ENCODE results near the gene LBH. TPM values are rescaled to one million over a fixed set of nuclear protein-coding genes. Genes with fewer than 3 reads are reported as not detected.
A peak's percentile ranks its signal among the peaks of the same experiment; 100 is the strongest.

Gene LBH
- 9.7 TPM for polyA plus RNA-seq (2013)

DNA sequence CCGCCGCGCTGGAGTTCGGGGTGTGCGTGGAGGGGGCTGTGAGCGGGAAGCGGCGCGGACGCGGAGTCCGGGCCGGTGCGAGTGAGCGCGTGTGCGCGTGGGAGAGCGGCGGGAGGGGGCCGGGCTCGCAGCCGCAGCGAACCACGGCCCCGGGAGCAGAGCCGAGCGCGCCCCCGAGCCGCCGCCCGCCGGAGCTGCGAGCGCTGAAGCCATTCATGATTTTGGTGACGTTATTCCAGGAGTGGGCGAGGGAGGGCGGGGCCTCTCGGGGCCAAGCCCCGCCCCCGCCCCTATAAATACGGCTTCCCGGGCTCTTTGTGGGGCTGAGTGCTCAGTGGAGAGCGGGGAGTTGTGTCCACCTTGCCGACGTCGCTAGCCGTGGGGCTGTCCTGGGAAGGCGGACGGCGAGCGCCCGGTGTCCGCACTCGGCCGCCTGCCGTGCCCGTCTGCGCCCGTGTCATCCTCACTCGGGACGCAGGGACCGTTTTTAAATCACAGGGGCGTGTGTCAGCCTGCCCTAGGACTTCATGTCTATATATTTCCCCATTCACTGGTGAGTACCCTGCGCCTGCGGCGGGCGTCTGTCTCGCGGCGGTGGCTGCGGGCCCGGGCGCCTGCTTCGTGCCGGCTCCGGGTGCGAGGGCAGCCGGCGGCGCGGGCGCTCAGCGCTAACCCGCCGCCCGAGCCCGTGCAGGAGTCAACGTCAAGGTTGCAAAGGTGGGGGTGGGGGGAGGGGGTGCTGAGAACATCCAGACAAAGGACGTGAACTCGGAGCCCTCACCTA is at the start of gene LBH:
Gene LBH (plus strand): TSS at position 323 of the 784 bp plus-strand sequence. CDS start 205 bp downstream, at position 528.
- ChIA-PET CTCF (interaction anchor here (0.6 to 2.8 kb wide), 7 partner anchors 9 to 1112 kb away, joined by 3 to 23 read pairs (median 6); no protein-coding TSS in a partner anchor), POLR2A (interaction anchor here (0.5 to 1.5 kb wide), 5 partner anchors 8 to 907 kb away, joined by 3 to 5 read pairs (median 3); partner anchors contain the start of gene GALNT14)
- Histone ChIP-seq H3K4me1 (ENCODE audit: control extremely low read depth in 1 of 4, control insufficient read depth in 4 of 4, insufficient read depth in 4 of 4, low read length in 3 of 4) (peaks cover 6 to 31% (median 30%) of the 10 kb centered on the region in 4 experiments), H3K9me3 (ENCODE audit: control extremely low read depth in 1 of 5, control insufficient read depth in 4 of 5, insufficient read depth in 2 of 5, low read depth in 1 of 5, low read length in 4 of 5) (no peaks in the 10 kb centered on the region), H3K27ac (ENCODE audit: insufficient read depth in 1 of 2, low read depth in 1 of 2, low read length in 2 of 2, poor library complexity in 1 of 2, severe bottlenecking in 2 of 2) (peak within 1 kb of the TSS in 1 of 2 experiments; percentile 74), H3K36me3 (ENCODE audit: control insufficient read depth in 4 of 4, insufficient read depth in 4 of 4, low read length in 3 of 4) (peaks cover 0 to 2% (median 0%) of the 10 kb centered on the region in 4 experiments), H3K27me3 (replicated peaks in 2 of 5; ENCODE audit: control insufficient read depth in 4 of 5, insufficient read depth in 5 of 5, low read length in 4 of 5) (peaks cover 0 to 3% (median 0%) of the 10 kb centered on the region in 5 experiments), H3K4me3 (ENCODE audit: control insufficient read depth in 1 of 7, extremely low read depth in 1 of 7, insufficient read depth in 4 of 7, low read depth in 2 of 7, low read length in 6 of 7) (peak within 1 kb of the TSS; percentile 68 to 87 (median 80))
- DNase-seq: peak; percentile 84 to 90 (median 88)
- WGBS (ENCODE audit: insufficient coverage): 0% methylated on average over 63 of the region's 92 CpGs

GRCh38 chr2:30184035-30184434 is 47.3 kb upstream of the LBH start:
- CTCF ChIA-PET: interaction anchor here (1.0 kb wide), 1 partner anchor 529 kb away, joined by 3 read pairs; no protein-coding TSS in a partner anchor
- WGBS (ENCODE audit: insufficient coverage): 98% methylated on average over 5 of the region's 5 CpGs
- no peaks in the 10 kb centered on the region for H3K9me3 ChIP-seq (ENCODE audit: control extremely low read depth in 1 of 5, control insufficient read depth in 4 of 5, insufficient read depth in 2 of 5, low read depth in 1 of 5, low read length in 4 of 5)
- peaks cover 0 to 3% (median 0%) of the 10 kb centered on the region in 5 experiments for H3K27me3 ChIP-seq (replicated peaks in 2 of 5; ENCODE audit: control insufficient read depth in 4 of 5, insufficient read depth in 5 of 5, low read length in 4 of 5)
- no peaks in the 10 kb centered on the region for H3K4me1 ChIP-seq (ENCODE audit: control extremely low read depth in 1 of 4, control insufficient read depth in 4 of 4, insufficient read depth in 4 of 4, low read length in 3 of 4)
- no peak overlapping the region for H3K27ac ChIP-seq (ENCODE audit: insufficient read depth in 1 of 2, low read depth in 1 of 2, low read length in 2 of 2, poor library complexity in 1 of 2, severe bottlenecking in 2 of 2)
- H3K4me3 ChIP-seq (ENCODE audit: control insufficient read depth in 1 of 7, extremely low read depth in 1 of 7, insufficient read depth in 4 of 7, low read depth in 2 of 7, low read length in 6 of 7): no peak overlapping the region
- H3K36me3 ChIP-seq (ENCODE audit: control insufficient read depth in 4 of 4, insufficient read depth in 4 of 4, low read length in 3 of 4): no peaks in the 10 kb centered on the region
- DNase-seq: no peak
- POLR2A ChIA-PET: no interaction called here

DNA sequence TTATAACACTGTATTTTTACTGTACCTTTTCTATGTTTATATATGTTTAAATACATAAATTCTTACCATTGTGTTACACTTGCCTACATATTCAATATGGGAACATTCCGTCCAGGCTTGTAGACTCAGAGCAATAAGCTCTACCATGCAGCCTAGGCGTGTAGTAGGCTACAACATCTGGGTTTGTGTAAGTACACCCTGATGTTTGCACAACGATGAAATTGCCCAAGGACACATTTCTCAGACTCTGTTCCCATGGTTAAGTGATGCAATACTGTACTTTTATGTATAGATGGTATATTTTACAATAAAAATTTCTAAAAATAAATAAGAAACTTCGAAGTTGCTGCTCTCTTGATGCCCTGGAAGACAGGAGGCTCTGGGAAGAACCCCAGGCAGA is 46.2 kb upstream of the LBH start:
- CTCF ChIA-PET: interaction anchor here (1.0 kb wide), 1 partner anchor 18 kb away, joined by 4 read pairs; no protein-coding TSS in a partner anchor
- Histone ChIP-seq H3K27ac (ENCODE audit: insufficient read depth in 1 of 2, low read depth in 1 of 2, low read length in 2 of 2, poor library complexity in 1 of 2, severe bottlenecking in 2 of 2) (no peak overlapping the region), H3K9me3 (ENCODE audit: control extremely low read depth in 1 of 5, control insufficient read depth in 4 of 5, insufficient read depth in 2 of 5, low read depth in 1 of 5, low read length in 4 of 5) (no peaks in the 10 kb centered on the region), H3K4me1 (ENCODE audit: control extremely low read depth in 1 of 4, control insufficient read depth in 4 of 4, insufficient read depth in 4 of 4, low read length in 3 of 4) (no peaks in the 10 kb centered on the region), H3K36me3 (ENCODE audit: control insufficient read depth in 4 of 4, insufficient read depth in 4 of 4, low read length in 3 of 4) (no peaks in the 10 kb centered on the region), H3K4me3 (ENCODE audit: control insufficient read depth in 1 of 7, extremely low read depth in 1 of 7, insufficient read depth in 4 of 7, low read depth in 2 of 7, low read length in 6 of 7) (no peak overlapping the region), H3K27me3 (replicated peaks in 2 of 5; ENCODE audit: control insufficient read depth in 4 of 5, insufficient read depth in 5 of 5, low read length in 4 of 5) (peaks cover 0 to 3% (median 0%) of the 10 kb centered on the region in 5 experiments)
- POLR2A ChIA-PET: no interaction called here
- 93% methylated on average over 3 of the region's 4 CpGs for WGBS (ENCODE audit: insufficient coverage)
- no peak for DNase-seq

- POLR2A ChIA-PET: no interaction called here
- H3K36me3 ChIP-seq (ENCODE audit: control insufficient read depth in 4 of 4, insufficient read depth in 4 of 4, low read length in 3 of 4): no peaks in the 10 kb centered on the region
- 100% methylated on average over 1 of the region's 2 CpGs for WGBS (ENCODE audit: insufficient coverage)
- H3K4me3 ChIP-seq (ENCODE audit: control insufficient read depth in 1 of 7, extremely low read depth in 1 of 7, insufficient read depth in 4 of 7, low read depth in 2 of 7, low read length in 6 of 7): no peak overlapping the region
- no peak for DNase-seq
- peaks cover 0 to 3% (median 0%) of the 10 kb centered on the region in 5 experiments for H3K27me3 ChIP-seq (replicated peaks in 2 of 5; ENCODE audit: control insufficient read depth in 4 of 5, insufficient read depth in 5 of 5, low read length in 4 of 5)
- no peak overlapping the region for H3K27ac ChIP-seq (ENCODE audit: insufficient read depth in 1 of 2, low read depth in 1 of 2, low read length in 2 of 2, poor library complexity in 1 of 2, severe bottlenecking in 2 of 2)
- CTCF ChIA-PET: interaction anchor here (1.4 to 1.5 kb wide), 2 partner anchors 32 to 518 kb away, joined by 3 read pairs; no protein-coding TSS in a partner anchor
- H3K4me1 ChIP-seq (ENCODE audit: control extremely low read depth in 1 of 4, control insufficient read depth in 4 of 4, insufficient read depth in 4 of 4, low read length in 3 of 4): no peaks in the 10 kb centered on the region
- no peaks in the 10 kb centered on the region for H3K9me3 ChIP-seq (ENCODE audit: control extremely low read depth in 1 of 5, control insufficient read depth in 4 of 5, insufficient read depth in 2 of 5, low read depth in 1 of 5, low read length in 4 of 5)
Observed at GRCh38 chr2:30188292-30188691, 43.0 kb upstream of the LBH start.

- H3K9me3 ChIP-seq (ENCODE audit: control extremely low read depth in 1 of 5, control insufficient read depth in 4 of 5, insufficient read depth in 2 of 5, low read depth in 1 of 5, low read length in 4 of 5): no peaks in the 10 kb centered on the region
- no peak for DNase-seq
- no peaks in the 10 kb centered on the region for H3K36me3 ChIP-seq (ENCODE audit: control insufficient read depth in 4 of 4, insufficient read depth in 4 of 4, low read length in 3 of 4)
- H3K27me3 ChIP-seq (replicated peaks in 2 of 5; ENCODE audit: control insufficient read depth in 4 of 5, insufficient read depth in 5 of 5, low read length in 4 of 5): peaks cover 0 to 2% (median 0%) of the 10 kb centered on the region in 5 experiments
- WGBS (ENCODE audit: insufficient coverage): 97% methylated on average over 11 of the region's 13 CpGs
- peaks cover 0 to 9% (median 9%) of the 10 kb centered on the region in 4 experiments for H3K4me1 ChIP-seq (ENCODE audit: control extremely low read depth in 1 of 4, control insufficient read depth in 4 of 4, insufficient read depth in 4 of 4, low read length in 3 of 4)
- H3K27ac ChIP-seq (ENCODE audit: insufficient read depth in 1 of 2, low read depth in 1 of 2, low read length in 2 of 2, poor library complexity in 1 of 2, severe bottlenecking in 2 of 2): no peak overlapping the region
- ChIA-PET CTCF (interaction anchor here (0.8 to 1.0 kb wide), 2 partner anchors 16 to 26 kb away, joined by 3 read pairs; no protein-coding TSS in a partner anchor), POLR2A (no interaction called here)
- H3K4me3 ChIP-seq (ENCODE audit: control insufficient read depth in 1 of 7, extremely low read depth in 1 of 7, insufficient read depth in 4 of 7, low read depth in 2 of 7, low read length in 6 of 7): no peak overlapping the region
Observed at GRCh38 chr2:30190637-30191036, 40.7 kb upstream of the LBH start.

DNA sequence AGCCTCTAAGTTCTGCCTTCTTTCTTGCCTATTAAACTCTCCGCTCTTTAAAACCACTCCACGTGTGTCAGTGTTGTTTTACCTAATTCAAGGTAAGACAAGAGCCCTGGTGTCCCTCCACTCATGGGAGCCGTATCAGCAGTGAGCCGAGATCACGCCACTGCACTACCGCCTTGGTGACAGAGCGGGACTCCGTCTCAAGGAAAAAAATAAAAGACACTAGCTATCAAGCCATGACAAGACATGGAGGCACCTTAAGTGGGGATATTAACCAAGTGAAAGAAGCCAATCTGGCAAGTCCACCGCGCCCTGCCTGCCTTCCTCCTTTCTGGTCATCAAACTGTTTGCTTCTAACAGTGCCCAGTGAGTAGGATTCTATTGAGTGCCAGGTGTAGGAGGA is 40.2 kb upstream of the LBH start:
- Histone ChIP-seq H3K27ac (ENCODE audit: insufficient read depth in 1 of 2, low read depth in 1 of 2, low read length in 2 of 2, poor library complexity in 1 of 2, severe bottlenecking in 2 of 2) (no peak overlapping the region), H3K9me3 (ENCODE audit: control extremely low read depth in 1 of 5, control insufficient read depth in 4 of 5, insufficient read depth in 2 of 5, low read depth in 1 of 5, low read length in 4 of 5) (no peaks in the 10 kb centered on the region), H3K4me1 (ENCODE audit: control extremely low read depth in 1 of 4, control insufficient read depth in 4 of 4, insufficient read depth in 4 of 4, low read length in 3 of 4) (peaks cover 0 to 13% (median 12%) of the 10 kb centered on the region in 4 experiments), H3K4me3 (ENCODE audit: control insufficient read depth in 1 of 7, extremely low read depth in 1 of 7, insufficient read depth in 4 of 7, low read depth in 2 of 7, low read length in 6 of 7) (no peak overlapping the region), H3K27me3 (replicated peaks in 2 of 5; ENCODE audit: control insufficient read depth in 4 of 5, insufficient read depth in 5 of 5, low read length in 4 of 5) (no peaks in the 10 kb centered on the region), H3K36me3 (ENCODE audit: control insufficient read depth in 4 of 4, insufficient read depth in 4 of 4, low read length in 3 of 4) (no peaks in the 10 kb centered on the region)
- DNase-seq: no peak
- ChIA-PET CTCF (interaction anchor here (1.0 kb wide), 1 partner anchor 16 kb away, joined by 3 read pairs; no protein-coding TSS in a partner anchor), POLR2A (no interaction called here)
- 99% methylated on average over 8 of the region's 10 CpGs for WGBS (ENCODE audit: insufficient coverage)

- peak; percentile 25 to 68 (median 46) for DNase-seq
- no peaks in the 10 kb centered on the region for H3K27me3 ChIP-seq (replicated peaks in 2 of 5; ENCODE audit: control insufficient read depth in 4 of 5, insufficient read depth in 5 of 5, low read length in 4 of 5)
- H3K9me3 ChIP-seq (ENCODE audit: control extremely low read depth in 1 of 5, control insufficient read depth in 4 of 5, insufficient read depth in 2 of 5, low read depth in 1 of 5, low read length in 4 of 5): no peaks in the 10 kb centered on the region
- WGBS (ENCODE audit: insufficient coverage): 79% methylated on average over 7 of the region's 7 CpGs
- no peaks in the 10 kb centered on the region for H3K36me3 ChIP-seq (ENCODE audit: control insufficient read depth in 4 of 4, insufficient read depth in 4 of 4, low read length in 3 of 4)
- CTCF ChIA-PET: no interaction called here
- H3K27ac ChIP-seq (ENCODE audit: insufficient read depth in 1 of 2, low read depth in 1 of 2, low read length in 2 of 2, poor library complexity in 1 of 2, severe bottlenecking in 2 of 2): no peak overlapping the region
- no peak overlapping the region for H3K4me3 ChIP-seq (ENCODE audit: control insufficient read depth in 1 of 7, extremely low read depth in 1 of 7, insufficient read depth in 4 of 7, low read depth in 2 of 7, low read length in 6 of 7)
- peaks cover 0 to 19% (median 15%) of the 10 kb centered on the region in 4 experiments for H3K4me1 ChIP-seq (ENCODE audit: control extremely low read depth in 1 of 4, control insufficient read depth in 4 of 4, insufficient read depth in 4 of 4, low read length in 3 of 4)
- POLR2A ChIA-PET: no interaction called here
Observed at GRCh38 chr2:30191819-30192271, 39.5 kb upstream of the LBH start.
